MM.1S (cell line): ENCODE results near the gene CHRNB1.

Source experiments
- CTCF ChIP-seq: fragments of 300-600 bp; sonication (generic); IDR thresholded peaks from 2 replicates; pipeline ENCODE4 v1.5.1; 2016; ENCODE audit warnings: antibody characterized with exemption, low read length, mixed read lengths
- EZH2 ChIP-seq: fragments of 300-600 bp; sonication (generic); optimal IDR thresholded peaks from 2 replicates; pipeline ENCODE3; 2017; ENCODE audit warnings: low read depth, mild to moderate bottlenecking, antibody characterized with exemption, low read length, mixed read lengths
- EZH2phosphoT487 ChIP-seq: fragments of 300-600 bp; sonication (generic); IDR thresholded peaks from 2 replicates; pipeline ENCODE4 v1.6.1; 2018; ENCODE audit warnings: antibody characterized with exemption, low read length

- TF ChIP-seq CTCF (no peak), EZH2 (no peak), EZH2phosphoT487 (no peak)
Measured at GRCh38 chr17:7475764-7476422, 31.0 kb downstream of the CHRNB1 start.
